Neural cell (in vitro differentiated cells): Measurements from ENCODE around the gene SMG6.

Experiments used
- CTCF ChIP-seq: fragments of 450-650 bp; IDR thresholded peaks from 2 replicates; pipeline ENCODE4 v1.5.1; 2014; ENCODE audit warnings: antibody characterized with exemption, mild to moderate bottlenecking, moderate library complexity; ENCODE audit not compliant: poor library complexity, severe bottlenecking
- EP300 ChIP-seq: fragments of 450-650 bp; conservative IDR thresholded peaks from 2 replicates; pipeline ENCODE4 v1.6.1; 2014; ENCODE audit warnings: antibody characterized with exemption, mild to moderate bottlenecking, moderate library complexity; ENCODE audit not compliant: poor library complexity, severe bottlenecking
- EZH2 ChIP-seq: fragments of 200-600, 300-800 bp; shearing (Covaris generic), sonication (generic); IDR thresholded peaks from 2 replicates; pipeline ENCODE4 v1.6.1; 2014; ENCODE audit warnings: antibody characterized with exemption, low read length, borderline replicate concordance, mild to moderate bottlenecking; ENCODE audit not compliant: insufficient read depth, poor library complexity, severe bottlenecking
- MXI1 ChIP-seq: fragments of 450-650 bp; conservative IDR thresholded peaks from 2 replicates; pipeline ENCODE4 v1.6.1; 2014; ENCODE audit warnings: antibody characterized with exemption, mild to moderate bottlenecking; ENCODE audit not compliant: poor library complexity, severe bottlenecking
- POLR2AphosphoS5 ChIP-seq: IDR thresholded peaks from 2 replicates; pipeline ENCODE4 v1.6.1; 2012
- RAD21 ChIP-seq: fragments of 450-650 bp; conservative IDR thresholded peaks from 2 replicates; pipeline ENCODE4 v1.6.1; 2014; ENCODE audit warnings: antibody characterized with exemption, mild to moderate bottlenecking, moderate library complexity
- REST ChIP-seq: IDR thresholded peaks from 2 replicates; pipeline ENCODE4 v1.6.1; 2012; ENCODE audit warnings: borderline replicate concordance
- SMC3 ChIP-seq: fragments of 450-650 bp; conservative IDR thresholded peaks from 2 replicates; pipeline ENCODE4 v1.6.1; 2014; ENCODE audit warnings: antibody characterized with exemption, mild to moderate bottlenecking, moderate library complexity; ENCODE audit not compliant: poor library complexity
- TAF1 ChIP-seq: IDR thresholded peaks from 2 replicates; pipeline ENCODE4 v1.6.1; 2012; ENCODE audit warnings: low read depth

- TF ChIP-seq REST (no peak), CTCF (no peak), RAD21 (no peak), POLR2AphosphoS5 (no peak), SMC3 (no peak), EZH2 (no peak), MXI1 (no peak), EP300 (no peak), TAF1 (no peak)
Observed at GRCh38 chr17:2040942-2041560, 262.5 kb downstream of the SMG6 start.
